ENCODE data around the gene KCNJ9. TPM values are rescaled to one million over a fixed set of nuclear protein-coding genes. Genes with fewer than 3 reads are reported as not detected.

KCNJ9 gene
- total RNA-seq, 5 donors from 2014 or later (not counting 1 experiment from before 2014, with no cell fraction given): not detected

GRCh38 chr1:160094291-160094625 is 12.9 kb downstream of the KCNJ9 start:
- CTCF ChIA-PET: no interaction called here
- H3K27me3 ChIP-seq (replicated peaks in 1 of 2; ENCODE audit: control insufficient read depth in 2 of 2, extremely low read depth in 1 of 2, insufficient read depth in 2 of 2, low read length in 1 of 2): no peaks in the 10 kb centered on the region
- no peak for ATAC-seq (replicated peaks in 1 of 4)
- WGBS (ENCODE audit: insufficient coverage): no CpG with 5 or more reads among the region's 4 CpGs
- H3K4me1 ChIP-seq (ENCODE audit: control insufficient read depth in 1 of 2, extremely low read depth in 1 of 2, insufficient read depth in 2 of 2, low read length in 2 of 2): peaks cover 12 to 49% of the 10 kb centered on the region in 2 experiments
- peaks cover 13 to 63% of the 10 kb centered on the region in 2 donors for H3K36me3 ChIP-seq (ENCODE audit: control insufficient read depth in 2 of 2, extremely low read depth in 1 of 2, insufficient read depth in 1 of 2, low read length in 1 of 2)
- Mint-ChIP-seq H3K36me3 (peaks cover 17% of the 10 kb centered on the region), H3K4me1 (peaks cover 43 to 48% (median 44%) of the 10 kb centered on the region in 3 donors), H3K9me3 (no peaks in the 10 kb centered on the region), H3K27ac (no peak overlapping the region), H3K27me3 (no peaks in the 10 kb centered on the region), H3K4me3 (no peak overlapping the region)
- no peaks in the 10 kb centered on the region for H3K9me3 ChIP-seq
- H3K4me3 ChIP-seq (ENCODE audit: control insufficient read depth in 1 of 2, extremely low read depth in 1 of 2, low read length in 1 of 2): no peak overlapping the region
- no peak for DNase-seq
- H3K27ac ChIP-seq (ENCODE audit: low read length): no peak overlapping the region
- POLR2A ChIA-PET: no interaction called here

- Mint-ChIP-seq H3K36me3 (peaks cover 16% of the 10 kb centered on the region), H3K9me3 (no peaks in the 10 kb centered on the region), H3K4me3 (no peak overlapping the region), H3K4me1 (peaks cover 48 to 52% (median 49%) of the 10 kb centered on the region in 3 donors), H3K27ac (no peak overlapping the region), H3K27me3 (no peaks in the 10 kb centered on the region)
- CTCF ChIA-PET: no interaction called here
- ATAC-seq (replicated peaks in 1 of 4) (no peak), DNase-seq (no peak)
- POLR2A ChIA-PET: no interaction called here
- Histone ChIP-seq H3K4me1 (ENCODE audit: control insufficient read depth in 1 of 2, extremely low read depth in 1 of 2, insufficient read depth in 2 of 2, low read length in 2 of 2) (peaks cover 12 to 54% of the 10 kb centered on the region in 2 experiments), H3K36me3 (ENCODE audit: control insufficient read depth in 2 of 2, extremely low read depth in 1 of 2, insufficient read depth in 1 of 2, low read length in 1 of 2) (peaks cover 13 to 58% of the 10 kb centered on the region in 2 donors), H3K27me3 (replicated peaks in 1 of 2; ENCODE audit: control insufficient read depth in 2 of 2, extremely low read depth in 1 of 2, insufficient read depth in 2 of 2, low read length in 1 of 2) (no peaks in the 10 kb centered on the region), H3K27ac (ENCODE audit: low read length) (no peak overlapping the region), H3K9me3 (no peaks in the 10 kb centered on the region), H3K4me3 (ENCODE audit: control insufficient read depth in 1 of 2, extremely low read depth in 1 of 2, low read length in 1 of 2) (no peak overlapping the region)
- 93% methylated on average over 12 of the region's 14 CpGs for WGBS (ENCODE audit: insufficient coverage)
Observed at GRCh38 chr1:160094806-160095205, 13.5 kb downstream of the KCNJ9 start.

- CTCF ChIA-PET: interaction anchor here in 1 of 2 donors (0.9 to 4.6 kb wide), 2 partner anchors 9 to 88 kb away, joined by 3 to 26 read pairs; no protein-coding TSS in a partner anchor
- Histone ChIP-seq H3K9me3 (no peaks in the 10 kb centered on the region), H3K4me3 (ENCODE audit: control insufficient read depth in 1 of 2, extremely low read depth in 1 of 2, low read length in 1 of 2) (no peak overlapping the region), H3K27ac (ENCODE audit: low read length) (no peak overlapping the region), H3K27me3 (replicated peaks in 1 of 2; ENCODE audit: control insufficient read depth in 2 of 2, extremely low read depth in 1 of 2, insufficient read depth in 2 of 2, low read length in 1 of 2) (no peaks in the 10 kb centered on the region), H3K36me3 (ENCODE audit: control insufficient read depth in 2 of 2, extremely low read depth in 1 of 2, insufficient read depth in 1 of 2, low read length in 1 of 2) (peaks cover 10 to 51% of the 10 kb centered on the region in 2 donors), H3K4me1 (ENCODE audit: control insufficient read depth in 1 of 2, extremely low read depth in 1 of 2, insufficient read depth in 2 of 2, low read length in 2 of 2) (peaks cover 12 to 58% of the 10 kb centered on the region in 2 experiments)
- peaks cover 52 to 54% (median 53%) of the 10 kb centered on the region in 3 donors for H3K4me1 Mint-ChIP-seq
- peak overlapping the region in 2 of 3 donors; percentile 51 to 91 for H3K4me3 Mint-ChIP-seq
- no peaks in the 10 kb centered on the region for H3K27me3 Mint-ChIP-seq
- peaks cover 12% of the 10 kb centered on the region for H3K36me3 Mint-ChIP-seq
- no peaks in the 10 kb centered on the region for H3K9me3 Mint-ChIP-seq
- POLR2A ChIA-PET: interaction anchor here in 1 of 2 donors (0.5 kb wide), 1 partner anchor 1434 kb away, joined by 4 read pairs; no protein-coding TSS in a partner anchor
- no peak for DNase-seq
- 94% methylated on average over 3 of the region's 4 CpGs for WGBS (ENCODE audit: insufficient coverage)
- no peak for ATAC-seq (replicated peaks in 1 of 4)
- peak overlapping the region; percentile 78 to 90 for H3K27ac Mint-ChIP-seq
Observed at GRCh38 chr1:160095382-160096105, 14.2 kb downstream of the KCNJ9 start.

GRCh38 chr1:160096274-160097116 is 15.2 kb downstream of the KCNJ9 start:
- POLR2A ChIA-PET: no interaction called here
- Histone ChIP-seq H3K27me3 (replicated peaks in 1 of 2; ENCODE audit: control insufficient read depth in 2 of 2, extremely low read depth in 1 of 2, insufficient read depth in 2 of 2, low read length in 1 of 2) (no peaks in the 10 kb centered on the region), H3K9me3 (no peaks in the 10 kb centered on the region), H3K36me3 (ENCODE audit: control insufficient read depth in 2 of 2, extremely low read depth in 1 of 2, insufficient read depth in 1 of 2, low read length in 1 of 2) (peaks cover 8 to 41% of the 10 kb centered on the region in 2 donors), H3K4me3 (ENCODE audit: control insufficient read depth in 1 of 2, extremely low read depth in 1 of 2, low read length in 1 of 2) (no peak overlapping the region), H3K4me1 (ENCODE audit: control insufficient read depth in 1 of 2, extremely low read depth in 1 of 2, insufficient read depth in 2 of 2, low read length in 2 of 2) (peaks cover 12 to 67% of the 10 kb centered on the region in 2 experiments), H3K27ac (ENCODE audit: low read length) (peak overlapping the region; percentile 1)
- ATAC-seq (replicated peaks in 1 of 4) (no peak), DNase-seq (no peak)
- no peaks in the 10 kb centered on the region for H3K27me3 Mint-ChIP-seq
- 79% methylated on average over 3 of the region's 4 CpGs for WGBS (ENCODE audit: insufficient coverage)
- peaks cover 7% of the 10 kb centered on the region for H3K36me3 Mint-ChIP-seq
- H3K27ac Mint-ChIP-seq: peak overlapping the region; percentile 90 to 92
- H3K9me3 Mint-ChIP-seq: no peaks in the 10 kb centered on the region
- peak overlapping the region; percentile 87 to 91 (median 89) for H3K4me3 Mint-ChIP-seq
- CTCF ChIA-PET: interaction anchor here in 1 of 2 donors (0.9 to 4.6 kb wide), 2 partner anchors 10 to 89 kb away, joined by 3 to 26 read pairs; no protein-coding TSS in a partner anchor
- H3K4me1 Mint-ChIP-seq: peaks cover 58 to 63% (median 59%) of the 10 kb centered on the region in 3 donors

- Mint-ChIP-seq H3K4me3 (peak overlapping the region; percentile 87 to 91 (median 89)), H3K9me3 (no peaks in the 10 kb centered on the region), H3K27ac (peak overlapping the region; percentile 90 to 92), H3K27me3 (no peaks in the 10 kb centered on the region), H3K36me3 (peaks cover 3% of the 10 kb centered on the region), H3K4me1 (peaks cover 62 to 68% (median 66%) of the 10 kb centered on the region in 3 donors)
- H3K27me3 ChIP-seq (replicated peaks in 1 of 2; ENCODE audit: control insufficient read depth in 2 of 2, extremely low read depth in 1 of 2, insufficient read depth in 2 of 2, low read length in 1 of 2): no peaks in the 10 kb centered on the region
- no peak for ATAC-seq (replicated peaks in 1 of 4)
- H3K4me1 ChIP-seq (ENCODE audit: control insufficient read depth in 1 of 2, extremely low read depth in 1 of 2, insufficient read depth in 2 of 2, low read length in 2 of 2): peaks cover 12 to 70% of the 10 kb centered on the region in 2 experiments
- ChIA-PET POLR2A (interaction anchor here in 1 of 2 donors (1.2 kb wide), 1 partner anchor 12 kb away, joined by 3 read pairs; no protein-coding TSS in a partner anchor), CTCF (interaction anchor here (0.7 to 4.6 kb wide), 4 partner anchors 11 to 195 kb away, joined by 3 to 26 read pairs (median 4); no protein-coding TSS in a partner anchor)
- H3K9me3 ChIP-seq: no peaks in the 10 kb centered on the region
- 65% methylated on average over 5 of the region's 5 CpGs for WGBS (ENCODE audit: insufficient coverage)
- DNase-seq: peak in 10 of 35 experiments; percentile 6 to 34 (median 24)
- H3K4me3 ChIP-seq (ENCODE audit: control insufficient read depth in 1 of 2, extremely low read depth in 1 of 2, low read length in 1 of 2): peak overlapping the region; percentile 71 to 95
- peak overlapping the region; percentile 78 for H3K27ac ChIP-seq (ENCODE audit: low read length)
- peaks cover 8 to 33% of the 10 kb centered on the region in 2 donors for H3K36me3 ChIP-seq (ENCODE audit: control insufficient read depth in 2 of 2, extremely low read depth in 1 of 2, insufficient read depth in 1 of 2, low read length in 1 of 2)
Observed at GRCh38 chr1:160097151-160097910, 16.0 kb downstream of the KCNJ9 start.
